HG02938 (cell line): ENCODE results near the gene POGLUT2.
A peak's percentile ranks its signal among the peaks of the same experiment; 100 is the strongest.
"Not testable (repeated sequence)": the region's sequence is repeated elsewhere in the genome, so short reads cannot be mapped to it uniquely, and the experiment has no call there.

ENCODE experiments used
- ATAC-seq: cut with Tn5 transposase; IDR thresholded peaks from one replicate; pipeline ENCODE4 v1.9.1; 2021; ENCODE audit warnings: mild to moderate bottlenecking, moderate library complexity; ENCODE audit not compliant: unreplicated experiment

POGLUT2 gene

GRCh38 chr13:102807699-102808098, 8.9 kb upstream of the POGLUT2 start:
- ATAC-seq: no peak

GRCh38 chr13:102805680-102806079, 6.9 kb upstream of the POGLUT2 start:
- no peak for ATAC-seq

- peak; percentile 70 for ATAC-seq
Measured at GRCh38 chr13:102800145-102801041, 1.6 kb upstream of the POGLUT2 start.

- peak; percentile 4 for ATAC-seq
Measured at GRCh38 chr13:102799426-102800144, 809 bp upstream of the POGLUT2 start.

GRCh38 chr13:102793611-102794355, 5.0 kb downstream of the POGLUT2 start:
- ATAC-seq: no peak

- no peak for ATAC-seq
Measured at GRCh38 chr13:102792396-102792795, 6.4 kb downstream of the POGLUT2 start.

GRCh38 chr13:102788683-102789082, 10.1 kb downstream of the POGLUT2 start:
- ATAC-seq: no peak

- ATAC-seq: no peak
Measured at GRCh38 chr13:102784483-102784882, 14.3 kb downstream of the POGLUT2 start.

GRCh38 chr13:102781591-102781990, 17.2 kb downstream of the POGLUT2 start:
- ATAC-seq: no peak

GRCh38 chr13:102780656-102781055, 18.1 kb downstream of the POGLUT2 start:
- ATAC-seq: not testable (repeated sequence)

GRCh38 chr13:102779436-102780159, 19.2 kb downstream of the POGLUT2 start:
- peak; percentile 42 for ATAC-seq

GRCh38 chr13:102777736-102778135, 21.0 kb downstream of the POGLUT2 start:
- no peak for ATAC-seq

- ATAC-seq: no peak
Measured at GRCh38 chr13:102776271-102776670, 22.5 kb downstream of the POGLUT2 start.

- no peak for ATAC-seq
Measured at GRCh38 chr13:102774591-102775520, 23.9 kb downstream of the POGLUT2 start.

GRCh38 chr13:102774214-102774568, 24.6 kb downstream of the POGLUT2 start:
- ATAC-seq: no peak

- peak; percentile 77 for ATAC-seq
Measured at GRCh38 chr13:102773441-102774213, 25.1 kb downstream of the POGLUT2 start, which contains the start of gene TEX30. TSS of gene TEX30 (minus strand) at chr13:102773786. CDS start at chr13:102770026, 3,760 bp downstream.

GRCh38 chr13:102772042-102772425, 26.7 kb downstream of the POGLUT2 start:
- no peak for ATAC-seq

GRCh38 chr13:102771298-102772041, 27.3 kb downstream of the POGLUT2 start:
- no peak for ATAC-seq
